Thyroid gland (tissue), 4 donors: ENCODE measurements around the gene IQSEC3.

Source experiments
- CTCF ChIP-seq, 6 experiments: fragments of 200-600 bp in 3 of 6; fragments of 450-650 bp in 3 of 6; sonication (generic) in 3 of 6; IDR thresholded peaks; one replicate each; pipeline ENCODE4 v1.5.1; 2016 to 2019; ENCODE audit warnings: antibody characterized with exemption in 6 of 6, mild to moderate bottlenecking in 2 of 6, inconsistent platforms in 1 of 6, moderate library complexity in 1 of 6
- POLR2A ChIP-seq, 2 donors: fragments of 450-650 bp; IDR thresholded peaks; one replicate each; pipeline ENCODE4 v1.6.1; 2017; ENCODE audit warnings: antibody characterized with exemption in 2 of 2, mild to moderate bottlenecking in 2 of 2, moderate library complexity in 1 of 2

DNA sequence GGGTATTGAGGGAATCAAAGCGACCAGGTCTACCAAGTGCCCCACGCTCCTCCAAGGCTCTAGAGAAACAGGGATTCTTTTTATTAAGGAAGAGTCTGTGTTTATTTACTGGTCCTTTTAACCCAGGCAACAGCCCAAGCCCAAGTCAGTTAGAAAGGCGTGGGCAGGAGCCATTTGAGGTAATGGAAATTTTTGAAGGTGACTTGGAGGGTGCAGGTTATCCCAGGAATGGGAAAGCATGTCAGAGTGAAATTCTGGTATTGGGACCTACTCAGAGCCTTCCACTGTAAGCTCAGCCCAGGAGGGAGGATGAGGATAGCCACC lies 144.5 kb downstream of the IQSEC3 start:
- TF ChIP-seq POLR2A (IDR thresholded peaks at IDR 0.05) (no peak), CTCF (IDR thresholded peaks at IDR 0.05) (no peak)
